Kidney (tissue), 14 donors: ENCODE data around the gene ARMH2. TPM values are rescaled to one million over a fixed set of nuclear protein-coding genes. Genes with fewer than 3 reads are reported as not detected.
"Not testable (repeated sequence)": the region's sequence is repeated elsewhere in the genome, so short reads cannot be mapped to it uniquely, and the experiment has no call there.

Experiments
- DNase-seq, 5 donors: peaks; one replicate each; pipeline ENCODE4 v3.0.0-alpha.2; 2013 to 2020
- FAIRE-seq: peaks from 2 replicates; lab custom pipeline; 2012; peaks lifted over from hg19 to GRCh38; lab: Jason Lieb, UNC
- H3K27ac ChIP-seq, 2 donors: one replicate each; pipeline ENCODE4 v1.7.0; 2013; ENCODE audit warnings: low read depth in 2 of 2, low read length in 2 of 2, inconsistent platforms in 1 of 2
- H3K27me3 ChIP-seq: one replicate; pipeline ENCODE4 v1.7.1; 2013; ENCODE audit warnings: low read length, inconsistent platforms; ENCODE audit not compliant: control insufficient read depth, insufficient read depth
- H3K36me3 ChIP-seq, 3 donors: one replicate each; pipeline versions ENCODE4 v1.7.0 to v1.7.1; 2013; ENCODE audit warnings: low read length in 3 of 3, control low read depth in 1 of 3, inconsistent platforms in 1 of 3; ENCODE audit not compliant: insufficient read depth in 3 of 3, control insufficient read depth in 2 of 3
- H3K4me1 ChIP-seq, 3 donors: one replicate each; pipeline versions ENCODE4 v1.7.0 to v1.7.1; 2013; ENCODE audit warnings: low read length in 3 of 3, inconsistent platforms in 1 of 3, low read depth in 1 of 3; ENCODE audit not compliant: control insufficient read depth in 2 of 3, insufficient read depth in 2 of 3
- H3K4me3 ChIP-seq, 3 donors: one replicate each; pipeline versions ENCODE4 v1.7.0 to v1.8.1; 2013; ENCODE audit warnings: low read length in 3 of 3, control low read depth in 1 of 3, inconsistent platforms in 1 of 3
- H3K9ac ChIP-seq, 3 donors: one replicate each; pipeline versions ENCODE4 v1.7.0 to v1.7.1; 2013; ENCODE audit warnings: low read length in 3 of 3, control low read depth in 1 of 3, inconsistent platforms in 1 of 3
- H3K9me3 ChIP-seq, 3 donors: one replicate each; pipeline versions ENCODE4 v1.7.0 to v1.7.1; 2013; ENCODE audit warnings: low read length in 3 of 3, control low read depth in 1 of 3, inconsistent platforms in 1 of 3; ENCODE audit not compliant: control insufficient read depth in 2 of 3, insufficient read depth in 1 of 3
- CTCF ChIP-seq: IDR thresholded peaks from 3 replicates; pipeline ENCODE4 v1.5.1; 2012; ENCODE audit warnings: mild to moderate bottlenecking, moderate library complexity, borderline replicate concordance; ENCODE audit not compliant: insufficient read depth; ENCODE audit errors: extremely low read depth
- intact Hi-C: fragments of 100-400 bp; cut with DNase I; formaldehyde crosslinking; loops from one replicate; pipeline ENCODE4 v1.11.1; 2022
- polyA plus RNA-seq: library from polyadenylated mRNA; stranded (reverse); fragments of 350-450 nt; fragmentation: Illumina TruSeq; extraction: RNeasy Lipid Tissue Mini Kit (QIAGEN cat#74804); gene quantifications from one replicate; pipeline ENCODE4 v1.2.3, GENCODE V29; 2014; ENCODE audit warnings: low read depth, low replicate concordance; ENCODE audit not compliant: insufficient read depth
- total RNA-seq: library from RNA; stranded (reverse); fragmentation: NEBNext Ultra II Directional; extraction: Animal tissue kit (Norgen Biotek cat#: 25700); gene quantifications from one replicate; pipeline ENCODE4 v1.2.1, GENCODE V29; 2021
- donor health status: control.
- donor health status: control.
- donor health status: control.
- donor health status: control.
- donor health status: control.
- donor health status: DM: yes; HTN: yes; CAD: no.
- donor health status: Normal renal cell carcinoma (clear cell type).

ARMH2 gene
- total and polyA plus RNA-seq, 2 donors from 2014 or later, result not detected

- H3K27me3 ChIP-seq, result no peaks in the 10 kb centered on the region
- no peak overlapping the region for H3K4me3 ChIP-seq
- DNase-seq (no peak), FAIRE-seq (no peak)
- H3K9me3 ChIP-seq, result peaks cover 0 to 3% (median 0%) of the 10 kb centered on the region in 3 donors
- no peak for TF ChIP-seq CTCF
- H3K4me1 ChIP-seq, result no peaks in the 10 kb centered on the region
- H3K36me3 ChIP-seq, result no peaks in the 10 kb centered on the region
- no peak overlapping the region for H3K9ac ChIP-seq
- intact Hi-C loops, result no loop called here
- no peak overlapping the region for H3K27ac ChIP-seq
Observed at GRCh38 chr6:24755279-24755678, 43.4 kb downstream of the ARMH2 start.

- H3K27me3 ChIP-seq, intact Hi-C loops, H3K9ac ChIP-seq, H3K27ac ChIP-seq, FAIRE-seq, DNase-seq, H3K4me1 ChIP-seq, H3K9me3 ChIP-seq, H3K4me3 ChIP-seq, H3K36me3 ChIP-seq: not testable (repeated sequence)
Observed at GRCh38 chr6:24754378-24754777, 44.3 kb downstream of the ARMH2 start.

- no peak overlapping the region for H3K4me3 ChIP-seq
- intact Hi-C loops, result no loop called here
- H3K36me3 ChIP-seq, result no peaks in the 10 kb centered on the region
- no peak for TF ChIP-seq CTCF
- peaks cover 0 to 3% (median 0%) of the 10 kb centered on the region in 3 donors for H3K9me3 ChIP-seq
- no peak overlapping the region for H3K27ac ChIP-seq
- FAIRE-seq (no peak), DNase-seq (no peak)
- no peak overlapping the region for H3K9ac ChIP-seq
- H3K4me1 ChIP-seq, result no peaks in the 10 kb centered on the region
- no peaks in the 10 kb centered on the region for H3K27me3 ChIP-seq
Observed at GRCh38 chr6:24753545-24753944, 45.2 kb downstream of the ARMH2 start.

- Histone ChIP-seq H3K27me3 (no peaks in the 10 kb centered on the region), H3K27ac (no peak overlapping the region), H3K9ac (no peak overlapping the region), H3K4me3 (no peak overlapping the region), H3K9me3 (peaks cover 0 to 3% (median 0%) of the 10 kb centered on the region in 3 donors), H3K4me1 (no peaks in the 10 kb centered on the region), H3K36me3 (no peaks in the 10 kb centered on the region)
- intact Hi-C loops, result no loop called here
- FAIRE-seq, result no peak
- no peak for TF ChIP-seq CTCF
- DNase-seq, result no peak
Observed at GRCh38 chr6:24752917-24753492, 45.7 kb downstream of the ARMH2 start.
